ENCODE data around the gene WFDC12. TPM values are rescaled to one million over a fixed set of nuclear protein-coding genes. Genes with fewer than 3 reads are reported as not detected.

WFDC12 gene
- total RNA-seq, 1 donor from 2014 or later: not detected

- H3K4me1 Mint-ChIP-seq (ENCODE audit: low read depth): no peaks in the 10 kb centered on the region
- no peaks in the 10 kb centered on the region for H3K36me3 Mint-ChIP-seq (ENCODE audit: insufficient read depth)
Observed at GRCh38 chr20:45121388-45121787, 2.9 kb downstream of the WFDC12 start.

DNA sequence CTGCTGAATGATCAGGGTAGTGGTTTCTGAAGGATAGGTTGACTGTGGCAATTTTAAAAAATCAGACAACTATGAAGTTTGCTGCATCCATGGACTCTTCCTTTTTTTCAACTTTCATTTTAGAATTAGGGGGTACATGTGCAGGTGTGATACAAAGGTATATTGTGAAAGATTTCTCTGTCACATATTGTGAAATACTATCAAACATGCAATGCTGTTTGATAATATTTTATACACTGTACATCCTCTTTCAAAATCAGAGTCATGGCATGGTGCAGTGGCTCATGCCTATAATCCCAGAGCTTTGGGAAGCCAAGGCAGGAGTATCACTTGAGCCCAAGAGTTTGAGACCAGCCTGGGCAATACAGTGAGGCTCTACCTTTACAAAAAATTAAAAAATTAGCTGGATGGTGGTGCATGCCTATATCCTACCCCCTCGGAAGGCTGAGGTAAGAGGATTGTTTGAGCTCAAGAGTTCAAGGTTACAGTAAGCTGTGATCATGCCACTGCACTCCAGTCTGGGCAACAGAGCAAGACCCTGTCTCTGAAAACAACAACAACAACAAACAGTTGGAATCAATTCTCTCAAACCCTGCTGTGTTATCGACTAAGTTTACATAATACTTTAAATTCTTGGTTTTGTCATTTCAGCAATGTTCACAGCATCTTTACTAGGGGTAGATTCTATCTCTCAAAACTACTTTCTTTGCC, 4.6 kb downstream of the WFDC12 start:
- H3K27ac Mint-ChIP-seq: no peak overlapping the region
- peaks cover 21% of the 10 kb centered on the region for H3K27me3 Mint-ChIP-seq
- no peaks in the 10 kb centered on the region for H3K4me1 Mint-ChIP-seq (ENCODE audit: low read depth)
- no peak for DNase-seq (ENCODE audit: low spot score, unreplicated experiment)
- no peak for TF ChIP-seq CTCF (IDR thresholded peaks at IDR 0.05; ENCODE audit: unreplicated experiment)
- H3K4me3 Mint-ChIP-seq (ENCODE audit: low read depth): no peak overlapping the region
- H3K36me3 Mint-ChIP-seq (ENCODE audit: insufficient read depth): no peaks in the 10 kb centered on the region
- no peaks in the 10 kb centered on the region for H3K9me3 Mint-ChIP-seq (ENCODE audit: low read depth)

More at GRCh38 chr20:45121388-45121787, 2.9 kb downstream of the WFDC12 start:
- Mint-ChIP-seq H3K9me3 (ENCODE audit: low read depth) (no peaks in the 10 kb centered on the region), H3K27ac (no peak overlapping the region), H3K27me3 (peaks cover 18% of the 10 kb centered on the region), H3K4me3 (ENCODE audit: low read depth) (no peak overlapping the region)
- no peak for DNase-seq (ENCODE audit: low spot score, unreplicated experiment)
- no peak for TF ChIP-seq CTCF (IDR thresholded peaks at IDR 0.05; ENCODE audit: unreplicated experiment)

DNA sequence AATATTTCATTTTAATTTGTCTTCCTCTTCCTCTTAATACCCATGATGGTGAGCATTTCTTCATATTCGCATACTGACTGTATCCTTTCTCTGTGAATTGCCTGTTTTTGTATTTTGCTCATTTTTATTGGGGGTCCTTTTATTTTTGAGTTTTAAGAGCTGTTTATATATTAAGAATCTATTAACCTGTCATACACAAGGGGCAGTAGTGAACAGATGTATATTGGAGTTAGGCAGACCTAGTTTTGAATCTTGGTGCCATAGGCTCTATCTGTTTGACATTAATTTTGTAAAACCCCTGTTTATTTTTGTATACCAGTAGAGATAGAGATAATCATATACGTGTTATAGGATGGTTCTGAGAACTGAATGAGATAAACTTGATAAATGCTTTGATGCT, 6.2 kb downstream of the WFDC12 start:
- no peaks in the 10 kb centered on the region for H3K4me1 Mint-ChIP-seq (ENCODE audit: low read depth)
- no peak for DNase-seq (ENCODE audit: low spot score, unreplicated experiment)
- no peaks in the 10 kb centered on the region for H3K9me3 Mint-ChIP-seq (ENCODE audit: low read depth)
- H3K27ac Mint-ChIP-seq: no peak overlapping the region
- H3K4me3 Mint-ChIP-seq (ENCODE audit: low read depth): no peak overlapping the region
- H3K36me3 Mint-ChIP-seq (ENCODE audit: insufficient read depth): no peaks in the 10 kb centered on the region
- peaks cover 20% of the 10 kb centered on the region for H3K27me3 Mint-ChIP-seq
- TF ChIP-seq CTCF (IDR thresholded peaks at IDR 0.05; ENCODE audit: unreplicated experiment): no peak

DNA sequence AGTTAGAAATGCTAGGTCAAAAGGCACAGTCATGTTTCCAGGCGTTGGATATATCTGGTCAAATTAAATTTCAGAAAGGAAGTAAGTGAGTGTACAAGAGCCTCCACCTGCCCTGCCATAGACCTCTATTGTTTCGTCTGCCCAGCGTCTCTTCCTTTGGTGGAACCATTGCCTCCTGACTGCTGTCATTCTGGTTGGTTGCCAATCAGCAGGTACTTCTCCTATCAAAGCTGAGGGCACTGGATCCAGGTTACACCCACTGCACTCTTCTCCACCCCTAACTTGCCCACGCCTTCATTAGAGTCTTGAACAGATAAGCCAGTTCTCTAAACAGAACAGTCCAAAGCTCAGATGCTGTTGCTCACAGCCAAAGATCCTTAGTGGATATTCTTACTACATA, 6.7 kb downstream of the WFDC12 start:
- Mint-ChIP-seq H3K27me3 (peaks cover 20% of the 10 kb centered on the region), H3K4me1 (ENCODE audit: low read depth) (no peaks in the 10 kb centered on the region), H3K4me3 (ENCODE audit: low read depth) (no peak overlapping the region), H3K36me3 (ENCODE audit: insufficient read depth) (no peaks in the 10 kb centered on the region), H3K9me3 (ENCODE audit: low read depth) (no peaks in the 10 kb centered on the region), H3K27ac (no peak overlapping the region)
- no peak for DNase-seq (ENCODE audit: low spot score, unreplicated experiment)
- TF ChIP-seq CTCF (IDR thresholded peaks at IDR 0.05; ENCODE audit: unreplicated experiment): no peak

GRCh38 chr20:45115829-45116228, 8.4 kb downstream of the WFDC12 start:
- no peaks in the 10 kb centered on the region for H3K4me1 Mint-ChIP-seq (ENCODE audit: low read depth)
- H3K36me3 Mint-ChIP-seq (ENCODE audit: insufficient read depth): no peaks in the 10 kb centered on the region
- H3K9me3 Mint-ChIP-seq (ENCODE audit: low read depth): no peaks in the 10 kb centered on the region
- no peak overlapping the region for H3K4me3 Mint-ChIP-seq (ENCODE audit: low read depth)
- DNase-seq (ENCODE audit: low spot score, unreplicated experiment): no peak
- no peak overlapping the region for H3K27ac Mint-ChIP-seq
- peaks cover 20% of the 10 kb centered on the region for H3K27me3 Mint-ChIP-seq
- no peak for TF ChIP-seq CTCF (IDR thresholded peaks at IDR 0.05; ENCODE audit: unreplicated experiment)

Measured in progenitor cell of endocrine pancreas (in vitro differentiated cells).